Measurements from ENCODE around the gene FAM149B1.
A peak's percentile ranks its signal among the peaks of the same experiment; 100 is the strongest.

FAM149B1 gene

GRCh38 chr10:73167783-73168464, at the start of gene FAM149B1, which contains the start of gene ECD:
FAM149B1 (plus strand) TSS chr10:73168119; CDS start chr10:73168340, 221 bp downstream.
ECD (minus strand) TSS chr10:73168008; CDS start chr10:73163937, 4,071 bp downstream.
- TF ChIP-seq CTCF (IDR thresholded peaks at IDR 0.05; ENCODE audit: borderline replicate concordance, control extremely low read depth, extremely low read depth, insufficient read depth, missing control alignments), result peak; percentile 19
- peak; percentile 94 for DNase-seq (ENCODE audit: low spot score)
- in situ Hi-C loops (cut with MboI; ENCODE audit: low sequenced_read_pairs, unreplicated experiment), result loop anchor here (25.0 kb wide), 1 partner anchor 806 kb away; the partner anchor contains the start of gene DNAJB12

- in situ Hi-C loops (cut with MboI; ENCODE audit: low sequenced_read_pairs, unreplicated experiment), result no loop called here
These were observed 48.5 kb upstream of the FAM149B1 start for GRCh38 chr10:73119457-73119856.

GRCh38 chr10:73119952-73120351, 48.0 kb upstream of the FAM149B1 start:
- no peak for TF ChIP-seq CTCF (IDR thresholded peaks at IDR 0.05; ENCODE audit: borderline replicate concordance, control extremely low read depth, extremely low read depth, insufficient read depth, missing control alignments)
- DNase-seq (ENCODE audit: low spot score), result no peak
- in situ Hi-C loops (cut with MboI; ENCODE audit: low sequenced_read_pairs, unreplicated experiment), result no loop called here

More at GRCh38 chr10:73119457-73119856, 48.5 kb upstream of the FAM149B1 start:
- DNase-seq (ENCODE audit: low spot score), result no peak
- TF ChIP-seq CTCF (IDR thresholded peaks at IDR 0.05; ENCODE audit: borderline replicate concordance, control extremely low read depth, extremely low read depth, insufficient read depth, missing control alignments), result no peak

GRCh38 chr10:73126343-73126742, 41.6 kb upstream of the FAM149B1 start:
- no peak for TF ChIP-seq CTCF (IDR thresholded peaks at IDR 0.05; ENCODE audit: borderline replicate concordance, control extremely low read depth, extremely low read depth, insufficient read depth, missing control alignments)
- in situ Hi-C loops (cut with MboI; ENCODE audit: low sequenced_read_pairs, unreplicated experiment), result no loop called here
- DNase-seq (ENCODE audit: low spot score), result no peak

- in situ Hi-C loops (cut with MboI; ENCODE audit: low sequenced_read_pairs, unreplicated experiment), result no loop called here
- no peak for TF ChIP-seq CTCF (IDR thresholded peaks at IDR 0.05; ENCODE audit: borderline replicate concordance, control extremely low read depth, extremely low read depth, insufficient read depth, missing control alignments)
- DNase-seq (ENCODE audit: low spot score), result no peak
These were observed 36.6 kb upstream of the FAM149B1 start for GRCh38 chr10:73131301-73131700.

- TF ChIP-seq CTCF (IDR thresholded peaks at IDR 0.05; ENCODE audit: borderline replicate concordance, control extremely low read depth, extremely low read depth, insufficient read depth, missing control alignments), result no peak
- in situ Hi-C loops (cut with MboI; ENCODE audit: low sequenced_read_pairs, unreplicated experiment), result no loop called here
- DNase-seq (ENCODE audit: low spot score), result no peak
These were observed 35.8 kb upstream of the FAM149B1 start for GRCh38 chr10:73131913-73132686.

Data from GM13976 (cell line).